ENCODE measurements around the gene DYNC2H1. TPM values are rescaled to one million over a fixed set of nuclear protein-coding genes. Genes with fewer than 3 reads are reported as not detected.
A peak's percentile ranks its signal among the peaks of the same experiment; 100 is the strongest.

DYNC2H1 gene
- total RNA-seq, 1 experiment from 2014 or later = 31.7 TPM

DNA sequence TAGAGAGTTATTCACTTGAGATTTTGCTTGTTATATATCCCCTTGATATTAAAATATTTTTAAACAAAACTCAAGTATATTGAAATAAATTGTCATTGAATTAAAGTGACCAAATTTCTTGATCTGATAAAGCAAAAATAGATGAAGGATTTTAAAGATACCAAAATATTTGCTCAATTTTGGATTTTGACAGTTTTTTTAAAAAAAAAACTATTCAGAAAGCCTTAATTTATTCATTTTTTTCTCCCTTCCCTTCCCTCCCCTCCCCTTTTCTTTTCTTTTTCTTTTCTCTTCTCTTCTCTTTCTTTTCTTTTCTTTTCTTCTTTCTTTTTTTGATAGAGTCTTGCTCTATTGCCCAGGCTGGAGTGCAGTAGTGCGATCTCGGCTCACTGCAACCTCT is 163.7 kb downstream of the DYNC2H1 start:
- DNase-seq (ENCODE audit: low read depth) = no peak

DNA sequence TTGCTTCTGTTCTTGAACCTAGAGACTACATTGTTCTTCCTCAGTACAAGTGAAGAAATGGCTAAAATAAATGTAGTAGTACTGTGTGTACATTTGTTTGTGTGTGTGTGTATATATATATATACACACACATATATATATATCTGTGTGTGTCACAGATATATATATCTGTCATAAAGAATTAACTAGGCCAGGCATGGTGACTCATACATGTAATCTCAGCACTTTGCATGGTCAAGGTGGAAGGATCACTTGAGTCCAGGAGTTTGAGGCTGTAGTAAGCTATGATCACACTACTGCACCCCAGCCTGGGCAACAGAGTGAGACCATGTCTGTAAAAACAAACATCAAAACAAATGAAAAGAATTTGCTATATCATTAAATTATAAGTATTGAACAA is 164.8 kb downstream of the DYNC2H1 start:
- no peak for DNase-seq (ENCODE audit: low read depth)

- no peak for DNase-seq (ENCODE audit: low read depth)
These were observed 170.6 kb downstream of the DYNC2H1 start for GRCh38 chr11:103279821-103280220.

DNA sequence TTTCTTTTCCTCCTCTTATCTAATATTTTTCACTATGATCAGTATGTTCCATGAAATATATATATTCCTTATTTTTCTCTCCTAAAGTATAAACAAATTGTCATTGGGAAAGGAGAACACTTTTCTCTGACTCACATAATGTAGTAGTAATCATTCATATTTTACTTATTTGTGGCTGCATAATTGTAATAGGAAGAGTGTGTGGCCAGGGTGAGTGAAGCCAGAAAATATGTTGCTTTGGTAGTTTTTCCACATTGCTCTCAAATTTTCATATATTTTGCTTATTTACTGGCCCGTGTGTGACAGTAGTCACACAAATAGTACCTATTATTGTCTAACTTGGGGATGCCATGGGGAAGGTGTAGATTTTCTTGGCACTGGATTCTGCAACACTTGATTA is 172.1 kb downstream of the DYNC2H1 start:
- peak; percentile 15 for DNase-seq (ENCODE audit: low read depth)

DNA sequence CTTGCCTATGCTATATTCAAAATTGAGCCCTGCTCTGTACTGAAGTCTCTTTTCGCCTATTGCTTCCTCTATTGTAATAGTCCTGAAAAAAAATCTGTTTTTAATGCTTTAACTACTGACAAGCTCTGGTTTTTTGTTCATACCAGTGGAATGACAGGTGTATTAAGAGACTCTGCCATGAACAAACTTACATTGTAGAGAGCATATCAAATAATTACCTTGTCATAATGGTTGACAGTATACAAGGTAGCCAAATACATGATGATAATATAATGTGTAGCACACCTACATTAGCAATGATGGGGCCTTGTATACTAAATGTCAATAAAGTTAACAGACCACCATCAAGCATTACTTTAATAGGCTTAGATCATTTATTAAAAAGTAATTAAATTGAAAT is 175.0 kb downstream of the DYNC2H1 start:
- no peak for DNase-seq (ENCODE audit: low read depth)

DNA sequence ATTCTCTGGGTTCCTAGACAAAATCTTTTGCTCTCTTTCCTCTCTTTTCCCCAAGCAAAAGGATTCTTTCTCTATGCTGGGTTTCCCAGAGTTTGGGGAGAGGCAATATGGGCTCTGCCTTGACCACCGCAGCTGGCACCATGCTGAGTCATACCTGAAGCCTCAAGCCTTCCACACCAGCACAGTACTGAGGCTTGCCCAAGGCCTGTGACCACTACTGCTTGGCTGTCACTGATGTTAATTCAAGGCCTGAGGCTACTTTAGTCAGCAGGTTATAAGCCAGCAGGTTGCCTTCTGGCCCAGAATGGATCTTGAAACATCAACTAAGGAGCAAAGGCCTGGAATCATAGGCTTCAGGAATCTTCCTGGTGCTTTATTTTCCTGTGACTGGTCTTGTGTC is 185.3 kb downstream of the DYNC2H1 start:
- DNase-seq (ENCODE audit: low read depth) = peak; percentile 65

GRCh38 chr11:103295704-103296103 is 186.5 kb downstream of the DYNC2H1 start:
- DNase-seq (ENCODE audit: low read depth) = peak; percentile 7

DNA sequence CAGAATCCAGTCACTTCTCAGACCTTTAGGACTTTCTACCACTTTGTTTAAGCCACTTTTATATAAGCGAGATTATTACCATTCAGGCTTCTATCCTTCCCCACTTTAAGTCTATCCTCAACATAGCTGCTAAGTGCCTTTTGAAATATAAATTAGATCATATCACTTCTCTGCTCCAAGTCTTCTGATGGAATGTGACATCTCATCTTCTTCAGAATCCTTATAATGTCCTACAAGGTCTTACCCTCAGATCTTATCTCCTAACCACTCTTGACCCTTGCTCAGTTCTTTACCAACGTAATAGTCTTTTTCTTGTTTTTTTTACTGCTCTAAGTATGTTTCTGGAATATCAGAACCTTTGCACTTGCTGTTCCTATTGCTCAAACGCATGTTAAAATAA is 188.7 kb downstream of the DYNC2H1 start:
- DNase-seq (ENCODE audit: low read depth) = no peak

DNA sequence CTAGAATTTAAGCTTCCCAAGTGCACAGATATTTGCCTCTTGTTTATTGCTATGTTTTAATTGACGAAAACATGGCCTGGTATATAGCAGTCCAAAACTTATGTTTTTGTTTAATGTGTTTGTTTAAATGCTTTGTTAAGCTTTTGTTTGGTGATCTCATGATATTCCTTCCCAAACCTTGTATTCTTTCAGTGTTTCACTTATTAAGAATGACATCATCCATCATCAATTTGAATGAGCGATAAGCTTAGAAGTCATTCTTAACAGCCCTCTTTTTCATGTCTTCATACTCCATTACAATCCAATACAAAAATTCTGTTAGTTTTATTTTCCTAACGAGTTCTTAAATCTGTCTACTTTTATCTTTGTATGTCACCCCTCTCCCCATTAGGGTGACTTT is 206.0 kb downstream of the DYNC2H1 start:
- no peak for DNase-seq (ENCODE audit: low read depth)

- DNase-seq (ENCODE audit: low read depth) = no peak
These were observed 207.9 kb downstream of the DYNC2H1 start for GRCh38 chr11:103317118-103317517.

DNA sequence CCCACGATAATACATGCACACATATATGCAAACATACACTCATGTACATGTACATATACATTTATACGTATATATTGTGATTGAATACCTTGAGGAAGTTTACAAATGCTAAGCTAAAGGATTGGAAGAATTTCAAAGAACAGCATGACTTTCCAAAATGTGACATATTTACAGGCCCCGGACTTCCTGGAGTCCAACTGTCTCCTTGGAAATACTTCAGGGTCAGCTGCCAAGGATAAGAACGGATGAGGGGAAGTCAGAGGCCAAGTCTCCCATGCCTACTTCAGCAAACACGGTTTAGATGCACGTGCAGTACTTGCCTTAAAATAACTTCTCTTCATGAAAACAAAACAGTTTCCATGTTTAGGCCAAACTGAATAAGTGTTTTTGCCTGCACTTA is 213.6 kb downstream of the DYNC2H1 start:
- DNase-seq (ENCODE audit: low read depth) = peak; percentile 5

DNA sequence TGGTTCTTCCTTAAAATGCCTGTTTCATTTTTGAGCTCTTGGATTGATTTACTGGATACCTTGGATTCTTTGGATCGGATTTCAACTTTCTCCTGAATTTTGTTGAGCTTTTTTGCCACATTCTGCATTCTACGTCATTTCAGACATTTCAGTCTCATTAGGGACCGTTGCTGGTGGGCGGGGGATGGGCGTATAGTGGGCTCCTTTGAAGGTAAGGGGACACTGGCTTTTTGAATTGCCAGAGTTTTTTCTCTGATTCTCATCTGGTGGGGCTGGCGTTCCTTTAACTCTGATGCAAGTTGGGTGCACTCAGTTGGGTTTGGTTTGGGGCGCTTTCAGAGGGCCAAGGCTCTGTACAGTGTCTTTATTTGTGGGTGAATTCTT is 216.5 kb downstream of the DYNC2H1 start:
- no peak for DNase-seq (ENCODE audit: low read depth)

DNA sequence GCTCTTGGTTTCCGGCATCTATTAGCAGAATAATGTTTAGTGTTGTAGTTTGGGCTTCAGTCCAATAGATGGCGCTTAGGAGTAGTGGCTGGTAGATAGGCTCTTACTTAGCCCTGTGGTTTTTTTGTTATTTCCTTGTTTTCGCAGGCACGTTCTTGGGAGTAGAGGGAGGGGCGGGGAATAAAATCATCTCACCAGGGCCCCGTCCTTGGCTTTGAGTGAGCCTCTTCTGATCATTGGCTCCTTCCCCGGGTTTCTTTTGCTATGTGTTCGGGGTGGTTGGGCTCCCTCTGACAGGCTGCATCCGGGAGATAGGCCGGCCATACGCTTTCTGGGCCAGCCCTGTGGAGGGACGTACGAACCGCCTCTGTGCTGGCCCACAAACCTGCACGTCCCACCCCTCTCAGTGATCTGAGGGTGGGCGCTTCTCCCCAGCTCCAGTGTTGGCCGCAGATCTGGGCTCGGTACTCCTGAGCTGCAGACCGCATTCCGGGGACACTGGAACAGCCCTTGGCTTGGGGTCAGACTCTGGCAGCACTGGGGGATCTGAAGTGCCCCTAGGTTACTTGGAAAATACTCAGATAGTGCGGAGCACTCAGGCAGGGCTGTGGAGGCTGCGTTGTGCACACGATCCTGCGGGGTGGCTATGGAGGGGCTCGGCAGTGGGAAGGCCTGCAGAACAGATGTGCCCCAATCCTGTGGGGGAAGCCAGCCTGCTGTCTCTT is 217.0 kb downstream of the DYNC2H1 start:
- peak; percentile 80 for DNase-seq (ENCODE audit: low read depth)

GRCh38 chr11:103327721-103328120 is 218.5 kb downstream of the DYNC2H1 start:
- DNase-seq (ENCODE audit: low read depth) = no peak

- no peak for DNase-seq (ENCODE audit: low read depth)
These were observed 223.2 kb downstream of the DYNC2H1 start for GRCh38 chr11:103332409-103332808.

- DNase-seq (ENCODE audit: low read depth) = peak; percentile 65
These were observed 229.6 kb downstream of the DYNC2H1 start for GRCh38 chr11:103338621-103339484.

DNA sequence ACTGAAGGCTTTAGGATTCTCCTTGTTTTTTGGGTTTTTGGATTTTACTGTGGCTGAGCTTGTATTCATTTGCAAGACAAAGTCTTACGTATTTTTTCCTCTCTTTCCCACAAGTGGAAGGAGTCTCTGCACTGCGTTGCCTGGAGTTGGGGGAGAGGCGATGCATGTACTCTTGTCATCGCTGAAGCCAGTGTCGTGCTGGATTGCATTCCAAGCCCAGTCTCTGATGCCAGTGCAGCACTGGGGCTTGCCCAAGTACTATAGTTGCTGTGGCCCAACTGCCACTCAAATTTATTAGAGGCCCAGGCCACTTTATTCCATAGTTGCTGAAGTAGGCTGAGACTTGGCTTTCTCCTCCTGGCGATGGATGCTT is 230.2 kb downstream of the DYNC2H1 start:
- DNase-seq (ENCODE audit: low read depth) = no peak

- no peak for DNase-seq (ENCODE audit: low read depth)
These were observed 231.7 kb downstream of the DYNC2H1 start for GRCh38 chr11:103340956-103341355.

- no peak for DNase-seq (ENCODE audit: low read depth)
These were observed 235.7 kb downstream of the DYNC2H1 start for GRCh38 chr11:103344886-103345285.

DNA sequence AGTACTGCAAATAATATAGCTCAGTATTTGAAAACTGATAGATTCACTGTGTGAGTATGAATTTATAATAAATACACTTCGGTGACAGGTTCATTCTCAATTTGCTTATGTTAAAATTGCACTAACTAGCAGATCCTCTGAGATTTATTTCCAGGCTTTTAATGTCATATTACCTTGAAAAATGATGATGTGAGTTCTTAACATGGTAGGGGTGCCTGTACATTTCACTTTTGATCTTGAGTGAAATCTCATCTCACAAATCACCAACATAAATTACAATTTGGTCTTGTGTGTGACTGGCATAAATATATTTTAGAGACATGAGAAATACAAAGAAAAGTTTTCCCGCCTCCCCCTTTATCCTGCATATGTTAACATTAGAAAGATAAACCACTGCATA is 240.4 kb downstream of the DYNC2H1 start:
- no peak for DNase-seq (ENCODE audit: low read depth)

DNA sequence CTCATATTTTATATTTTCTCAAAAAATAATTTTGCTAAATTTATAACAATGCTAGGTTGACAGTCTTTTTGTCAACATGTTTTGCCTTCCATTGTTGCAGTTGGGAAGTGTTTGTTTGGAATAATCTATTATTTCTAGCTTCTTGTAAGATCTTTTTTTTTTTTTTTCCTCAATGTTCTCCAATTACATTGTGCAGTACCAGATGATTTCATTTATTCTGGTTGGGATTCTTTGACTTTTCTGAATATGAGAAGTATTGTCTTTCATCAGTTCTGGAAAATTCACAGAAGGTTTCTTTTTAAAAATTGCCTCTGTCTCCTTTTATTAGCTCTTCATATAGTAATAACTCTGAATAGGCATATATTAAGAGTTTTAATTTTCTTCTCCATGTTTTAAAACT is 245.4 kb downstream of the DYNC2H1 start:
- no peak for DNase-seq (ENCODE audit: low read depth)

GRCh38 chr11:103358251-103358650 is 249.0 kb downstream of the DYNC2H1 start:
- peak; percentile 12 for DNase-seq (ENCODE audit: low read depth)

GRCh38 chr11:103359216-103359615 is 250.0 kb downstream of the DYNC2H1 start:
- DNase-seq (ENCODE audit: low read depth) = no peak

All from LHCN-M2 (cell line).